ENCODE data around the gene FGGY. TPM values are rescaled to one million over a fixed set of nuclear protein-coding genes. Genes with fewer than 3 reads are reported as not detected.

Gene FGGY
- total and polyA plus RNA-seq, 2 donors (not counting 3 experiments of a cell fraction or from before 2014, with no cell fraction given) = 5.6 to 6.4 TPM

DNA sequence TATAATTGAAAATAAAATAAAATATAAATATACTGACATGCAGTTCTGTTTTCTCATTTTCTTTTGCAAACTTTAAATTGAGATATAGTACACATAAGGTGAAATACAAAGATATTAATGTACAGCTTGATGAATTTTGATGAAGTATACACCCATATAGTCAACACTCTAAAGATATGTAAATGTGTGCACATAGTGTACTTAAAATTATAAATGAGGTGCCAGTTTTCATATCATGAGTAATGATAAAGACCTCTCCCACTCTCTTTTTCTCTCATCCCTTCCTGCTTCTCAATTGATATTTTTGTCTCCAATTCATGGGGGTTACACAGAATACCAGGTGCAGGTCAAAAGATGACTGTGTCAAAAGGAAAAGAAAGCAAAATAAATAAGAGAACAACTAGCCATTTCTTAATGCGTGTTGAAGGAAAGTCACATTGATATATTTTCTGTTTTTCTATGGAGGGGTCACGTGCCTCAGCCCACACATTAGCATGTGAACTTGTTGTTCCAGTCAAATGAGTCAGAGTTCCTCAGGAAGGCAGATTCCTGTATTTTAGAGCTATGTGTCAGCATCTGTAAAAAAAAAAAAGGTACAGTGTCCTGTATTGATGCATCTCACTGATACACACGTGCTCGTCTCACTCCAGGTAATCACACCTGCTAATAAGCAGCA is 453.6 kb downstream of the FGGY start:
- Histone ChIP-seq H3K27me3 (ENCODE audit: control insufficient read depth in 2 of 2, insufficient read depth in 2 of 2, low read length in 2 of 2) (no peaks in the 10 kb centered on the region), H3K79me2 (ENCODE audit: control insufficient read depth, insufficient read depth, low read length) (no peaks in the 10 kb centered on the region), H3K9me1 (replicated peaks; ENCODE audit: control insufficient read depth, extremely low read depth, insufficient read depth, low read length) (no peaks in the 10 kb centered on the region), H3K4me2 (ENCODE audit: insufficient read depth, low read length) (peak overlapping the region; percentile 38), H3K27ac (ENCODE audit: insufficient read depth, low read depth, low read length) (peak overlapping the region; percentile 87), H3K4me1 (ENCODE audit: control insufficient read depth, extremely low read depth, insufficient read depth, low read length) (peaks cover 30% of the 10 kb centered on the region), H3K9me3 (replicated peaks; ENCODE audit: control insufficient read depth, insufficient read depth, low read length) (no peaks in the 10 kb centered on the region), H3K9ac (replicated peaks; ENCODE audit: extremely low read depth, insufficient read depth, low read length) (peak overlapping the region; percentile 65), H2AFZ (ENCODE audit: low read depth, low read length) (peak overlapping the region; percentile 15), H3K4me3 (replicated peaks in 1 of 3; ENCODE audit: insufficient read depth in 1 of 3, low read depth in 1 of 3, low read length in 3 of 3) (peak overlapping the region in 1 of 3 experiments; percentile 19), H4K20me1 (replicated peaks; ENCODE audit: control insufficient read depth, extremely low read depth, insufficient read depth, low read length) (no peaks in the 10 kb centered on the region), H3K36me3 (ENCODE audit: control insufficient read depth in 2 of 2, extremely low read depth in 1 of 2, insufficient read depth in 2 of 2, low read length in 2 of 2) (no peaks in the 10 kb centered on the region)
- DNase-seq (ENCODE audit: low read depth, low spot score) (peak; percentile 97), FAIRE-seq (peak; percentile 87)
- ChIA-PET CTCF (interaction anchor here (1.0 to 4.1 kb wide), 5 partner anchors 9 to 982 kb away, joined by 3 to 17 read pairs (median 4); no protein-coding TSS in a partner anchor), POLR2A (interaction anchor here (0.9 to 1.4 kb wide), 2 partner anchors 9 to 977 kb away, joined by 3 to 5 read pairs; no protein-coding TSS in a partner anchor)
- dilution Hi-C loops (cut with MboI; ENCODE audit: extremely low pct_ligation_motif_present, low sequenced_read_pairs) (no loop called here), intact Hi-C loops (cut with micrococcal nuclease) (loop anchor here (1.0 to 2.0 kb wide), 5 partner anchors 19 to 978 kb away; partner anchors contain the start of gene JUN)
- TF ChIP-seq POLR2AphosphoS5 (IDR thresholded peaks at IDR 0.05; ENCODE audit: insufficient read depth, low read depth, low read length) (peak; percentile 73), POLR2A (IDR thresholded peaks at IDR 0.05; ENCODE audit: low read depth, low read length) (no peak), GATA2 (IDR thresholded peaks at IDR 0.05; ENCODE audit: insufficient read depth, insufficient read length, low read depth, low read length) (peak; percentile 79), JUN (IDR thresholded peaks at IDR 0.05; ENCODE audit: borderline replicate concordance, insufficient read depth, insufficient read length, low read depth) (peak; percentile 89), EZH2 (IDR thresholded peaks at IDR 0.05; ENCODE audit: borderline replicate concordance, low read depth, low read length, severe bottlenecking) (no peak), MYC (IDR thresholded peaks at IDR 0.05; ENCODE audit: low read depth, low read length) (peak; percentile 24), FOS (IDR thresholded peaks at IDR 0.05; ENCODE audit: borderline replicate concordance, insufficient read depth, low read length) (peak; percentile 94)
- TF ChIP-seq, protein P1, sequence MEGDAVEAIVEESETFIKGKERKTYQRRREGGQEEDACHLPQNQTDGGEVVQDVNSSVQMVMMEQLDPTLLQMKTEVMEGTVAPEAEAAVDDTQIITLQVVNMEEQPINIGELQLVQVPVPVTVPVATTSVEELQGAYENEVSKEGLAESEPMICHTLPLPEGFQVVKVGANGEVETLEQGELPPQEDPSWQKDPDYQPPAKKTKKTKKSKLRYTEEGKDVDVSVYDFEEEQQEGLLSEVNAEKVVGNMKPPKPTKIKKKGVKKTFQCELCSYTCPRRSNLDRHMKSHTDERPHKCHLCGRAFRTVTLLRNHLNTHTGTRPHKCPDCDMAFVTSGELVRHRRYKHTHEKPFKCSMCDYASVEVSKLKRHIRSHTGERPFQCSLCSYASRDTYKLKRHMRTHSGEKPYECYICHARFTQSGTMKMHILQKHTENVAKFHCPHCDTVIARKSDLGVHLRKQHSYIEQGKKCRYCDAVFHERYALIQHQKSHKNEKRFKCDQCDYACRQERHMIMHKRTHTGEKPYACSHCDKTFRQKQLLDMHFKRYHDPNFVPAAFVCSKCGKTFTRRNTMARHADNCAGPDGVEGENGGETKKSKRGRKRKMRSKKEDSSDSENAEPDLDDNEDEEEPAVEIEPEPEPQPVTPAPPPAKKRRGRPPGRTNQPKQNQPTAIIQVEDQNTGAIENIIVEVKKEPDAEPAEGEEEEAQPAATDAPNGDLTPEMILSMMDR (IDR thresholded peaks at IDR 0.05; ENCODE audit: extremely low read depth in 1 of 2, insufficient read depth in 1 of 2, low read depth in 1 of 2, low read length in 2 of 2) = no peak
- TF ChIP-seq, protein P2, sequence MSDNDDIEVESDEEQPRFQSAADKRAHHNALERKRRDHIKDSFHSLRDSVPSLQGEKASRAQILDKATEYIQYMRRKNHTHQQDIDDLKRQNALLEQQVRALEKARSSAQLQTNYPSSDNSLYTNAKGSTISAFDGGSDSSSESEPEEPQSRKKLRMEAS (IDR thresholded peaks at IDR 0.05; ENCODE audit: insufficient read depth, insufficient read length) = peak; percentile 93
- TSS peak; percentile 55 for BruUV-seq (replicated peaks)

All from endothelial cell of umbilical vein (primary cell).